ENCODE results near the gene MOCS2. TPM values are rescaled to one million over a fixed set of nuclear protein-coding genes. Genes with fewer than 3 reads are reported as not detected.

The MOCS2 gene
- total and polyA plus RNA-seq, 4 donors = 57.2 to 109 (median 77.7) TPM

- H3K27ac ChIP-seq (ENCODE audit: low read depth, low read length) = no peak overlapping the region
- H3K4me3 ChIP-seq (ENCODE audit: low read depth, low read length) = no peak overlapping the region
- no peaks in the 10 kb centered on the region for H3K4me1 ChIP-seq (ENCODE audit: control insufficient read depth, insufficient read depth, low read length)
- H3K9me3 ChIP-seq (ENCODE audit: control insufficient read depth, insufficient read depth, low read length) = no peaks in the 10 kb centered on the region
- no CpG with 5 or more reads among the region's 2 CpGs for WGBS (ENCODE audit: insufficient coverage)
- DNase-seq (ENCODE audit: low read depth in 4 of 6, low spot score in 6 of 6) = no peak
- H3K27me3 ChIP-seq (ENCODE audit: control insufficient read depth, insufficient read depth, low read length) = no peaks in the 10 kb centered on the region
- peaks cover 2% of the 10 kb centered on the region for H3K36me3 ChIP-seq (ENCODE audit: control insufficient read depth, insufficient read depth, low read length)
Measured at GRCh38 chr5:53100606-53101005, 9.0 kb downstream of the MOCS2 start.

- DNase-seq (ENCODE audit: low read depth in 4 of 6, low spot score in 6 of 6) = no peak
- Histone ChIP-seq H3K9me3 (ENCODE audit: control insufficient read depth, insufficient read depth, low read length) (no peaks in the 10 kb centered on the region), H3K4me3 (ENCODE audit: low read depth, low read length) (no peak overlapping the region), H3K36me3 (ENCODE audit: control insufficient read depth, insufficient read depth, low read length) (peaks cover 2% of the 10 kb centered on the region), H3K27ac (ENCODE audit: low read depth, low read length) (no peak overlapping the region), H3K4me1 (ENCODE audit: control insufficient read depth, insufficient read depth, low read length) (no peaks in the 10 kb centered on the region), H3K27me3 (ENCODE audit: control insufficient read depth, insufficient read depth, low read length) (no peaks in the 10 kb centered on the region)
- WGBS (ENCODE audit: insufficient coverage) = no CpG with 5 or more reads among the region's 2 CpGs
Measured at GRCh38 chr5:53099546-53099945, 10.0 kb downstream of the MOCS2 start.

- no peaks in the 10 kb centered on the region for H3K9me3 ChIP-seq (ENCODE audit: control insufficient read depth, insufficient read depth, low read length)
- H3K27me3 ChIP-seq (ENCODE audit: control insufficient read depth, insufficient read depth, low read length) = no peaks in the 10 kb centered on the region
- no peak overlapping the region for H3K27ac ChIP-seq (ENCODE audit: low read depth, low read length)
- DNase-seq (ENCODE audit: low read depth in 4 of 6, low spot score in 6 of 6) = peak; percentile 39 to 89 (median 52)
- H3K4me1 ChIP-seq (ENCODE audit: control insufficient read depth, insufficient read depth, low read length) = no peaks in the 10 kb centered on the region
- no CpG with 5 or more reads among the region's 3 CpGs for WGBS (ENCODE audit: insufficient coverage)
- H3K4me3 ChIP-seq (ENCODE audit: low read depth, low read length) = no peak overlapping the region
- no peaks in the 10 kb centered on the region for H3K36me3 ChIP-seq (ENCODE audit: control insufficient read depth, insufficient read depth, low read length)
Measured at GRCh38 chr5:53095931-53096525, 13.5 kb downstream of the MOCS2 start.

GRCh38 chr5:53095217-53095616, 14.3 kb downstream of the MOCS2 start:
- no peaks in the 10 kb centered on the region for H3K36me3 ChIP-seq (ENCODE audit: control insufficient read depth, insufficient read depth, low read length)
- H3K27me3 ChIP-seq (ENCODE audit: control insufficient read depth, insufficient read depth, low read length) = no peaks in the 10 kb centered on the region
- no peak overlapping the region for H3K4me3 ChIP-seq (ENCODE audit: low read depth, low read length)
- DNase-seq (ENCODE audit: low read depth in 4 of 6, low spot score in 6 of 6) = peak in 1 of 6 donors; percentile 36
- H3K9me3 ChIP-seq (ENCODE audit: control insufficient read depth, insufficient read depth, low read length) = no peaks in the 10 kb centered on the region
- 64% methylated on average over 3 of the region's 7 CpGs for whole genome bisulfite sequencing (ENCODE audit: insufficient coverage)
- H3K27ac ChIP-seq (ENCODE audit: low read depth, low read length) = no peak overlapping the region
- H3K4me1 ChIP-seq (ENCODE audit: control insufficient read depth, insufficient read depth, low read length) = no peaks in the 10 kb centered on the region

- DNase-seq (ENCODE audit: low read depth in 4 of 6, low spot score in 6 of 6) = no peak
- H3K4me1 ChIP-seq (ENCODE audit: control insufficient read depth, insufficient read depth, low read length) = peaks cover 4% of the 10 kb centered on the region
- H3K9me3 ChIP-seq (ENCODE audit: control insufficient read depth, insufficient read depth, low read length) = no peaks in the 10 kb centered on the region
- no peak overlapping the region for H3K27ac ChIP-seq (ENCODE audit: low read depth, low read length)
- no CpG with 5 or more reads among the region's 2 CpGs for WGBS (ENCODE audit: insufficient coverage)
- no peaks in the 10 kb centered on the region for H3K36me3 ChIP-seq (ENCODE audit: control insufficient read depth, insufficient read depth, low read length)
- H3K27me3 ChIP-seq (ENCODE audit: control insufficient read depth, insufficient read depth, low read length) = no peaks in the 10 kb centered on the region
- no peak overlapping the region for H3K4me3 ChIP-seq (ENCODE audit: low read depth, low read length)
Measured at GRCh38 chr5:53092242-53092641, 17.3 kb downstream of the MOCS2 start.

- WGBS (ENCODE audit: insufficient coverage) = no CpG with 5 or more reads among the region's 2 CpGs
Measured at GRCh38 chr5:53091289-53091688, 18.3 kb downstream of the MOCS2 start.

GRCh38 chr5:53090229-53090628, 19.3 kb downstream of the MOCS2 start:
- DNase-seq (ENCODE audit: low read depth in 4 of 6, low spot score in 6 of 6) = no peak
- Histone ChIP-seq H3K36me3 (ENCODE audit: control insufficient read depth, insufficient read depth, low read length) (no peaks in the 10 kb centered on the region), H3K27me3 (ENCODE audit: control insufficient read depth, insufficient read depth, low read length) (no peaks in the 10 kb centered on the region), H3K4me1 (ENCODE audit: control insufficient read depth, insufficient read depth, low read length) (peaks cover 4% of the 10 kb centered on the region), H3K9me3 (ENCODE audit: control insufficient read depth, insufficient read depth, low read length) (no peaks in the 10 kb centered on the region), H3K4me3 (ENCODE audit: low read depth, low read length) (no peak overlapping the region), H3K27ac (ENCODE audit: low read depth, low read length) (no peak overlapping the region)
- 67% methylated on average over 1 of the region's 5 CpGs for WGBS (ENCODE audit: insufficient coverage)

More at GRCh38 chr5:53091289-53091688, 18.3 kb downstream of the MOCS2 start:
- Histone ChIP-seq H3K4me3 (ENCODE audit: low read depth, low read length) (no peak overlapping the region), H3K4me1 (ENCODE audit: control insufficient read depth, insufficient read depth, low read length) (peaks cover 4% of the 10 kb centered on the region), H3K9me3 (ENCODE audit: control insufficient read depth, insufficient read depth, low read length) (no peaks in the 10 kb centered on the region), H3K36me3 (ENCODE audit: control insufficient read depth, insufficient read depth, low read length) (no peaks in the 10 kb centered on the region), H3K27me3 (ENCODE audit: control insufficient read depth, insufficient read depth, low read length) (no peaks in the 10 kb centered on the region), H3K27ac (ENCODE audit: low read depth, low read length) (no peak overlapping the region)
- DNase-seq (ENCODE audit: low read depth in 4 of 6, low spot score in 6 of 6) = peak in 1 of 6 donors; percentile 35

GRCh38 chr5:53089481-53089991, 20.0 kb downstream of the MOCS2 start:
- Histone ChIP-seq H3K36me3 (ENCODE audit: control insufficient read depth, insufficient read depth, low read length) (no peaks in the 10 kb centered on the region), H3K27me3 (ENCODE audit: control insufficient read depth, insufficient read depth, low read length) (no peaks in the 10 kb centered on the region), H3K4me3 (ENCODE audit: low read depth, low read length) (no peak overlapping the region), H3K9me3 (ENCODE audit: control insufficient read depth, insufficient read depth, low read length) (no peaks in the 10 kb centered on the region), H3K27ac (ENCODE audit: low read depth, low read length) (peak overlapping the region; percentile 17), H3K4me1 (ENCODE audit: control insufficient read depth, insufficient read depth, low read length) (peaks cover 4% of the 10 kb centered on the region)
- DNase-seq (ENCODE audit: low read depth in 4 of 6, low spot score in 6 of 6) = peak in 1 of 6 donors; percentile 73
- 60% methylated on average over 1 of the region's 4 CpGs for WGBS (ENCODE audit: insufficient coverage)

- Histone ChIP-seq H3K27me3 (ENCODE audit: control insufficient read depth, insufficient read depth, low read length) (peaks cover 3% of the 10 kb centered on the region), H3K4me1 (ENCODE audit: control insufficient read depth, insufficient read depth, low read length) (peaks cover 4% of the 10 kb centered on the region), H3K27ac (ENCODE audit: low read depth, low read length) (peak overlapping the region; percentile 75), H3K36me3 (ENCODE audit: control insufficient read depth, insufficient read depth, low read length) (no peaks in the 10 kb centered on the region), H3K4me3 (ENCODE audit: low read depth, low read length) (no peak overlapping the region), H3K9me3 (ENCODE audit: control insufficient read depth, insufficient read depth, low read length) (no peaks in the 10 kb centered on the region)
- 57% methylated on average over 1 of the region's 1 CpG for WGBS (ENCODE audit: insufficient coverage)
- DNase-seq (ENCODE audit: low read depth in 4 of 6, low spot score in 6 of 6) = peak in 5 of 6 donors; percentile 15 to 84 (median 40)
Measured at GRCh38 chr5:53087621-53088121, 21.9 kb downstream of the MOCS2 start.

- H3K27me3 ChIP-seq (ENCODE audit: control insufficient read depth, insufficient read depth, low read length) = peaks cover 3% of the 10 kb centered on the region
- no CpG with 5 or more reads among the region's 1 CpG for WGBS (ENCODE audit: insufficient coverage)
- H3K27ac ChIP-seq (ENCODE audit: low read depth, low read length) = peak overlapping the region; percentile 65
- H3K9me3 ChIP-seq (ENCODE audit: control insufficient read depth, insufficient read depth, low read length) = no peaks in the 10 kb centered on the region
- peaks cover 4% of the 10 kb centered on the region for H3K4me1 ChIP-seq (ENCODE audit: control insufficient read depth, insufficient read depth, low read length)
- no peak for DNase-seq (ENCODE audit: low read depth in 4 of 6, low spot score in 6 of 6)
- no peaks in the 10 kb centered on the region for H3K36me3 ChIP-seq (ENCODE audit: control insufficient read depth, insufficient read depth, low read length)
- no peak overlapping the region for H3K4me3 ChIP-seq (ENCODE audit: low read depth, low read length)
Measured at GRCh38 chr5:53087171-53087570, 22.4 kb downstream of the MOCS2 start.
